ENCODE measurements around the gene DUSP15. TPM values are rescaled to one million over a fixed set of nuclear protein-coding genes. Genes with fewer than 3 reads are reported as not detected.

The DUSP15 gene
- total RNA-seq, 1 experiment from 2014 or later = 2.9 TPM

GRCh38 chr20:31859266-31859997 lies 10.9 kb downstream of the DUSP15 start:
- Histone ChIP-seq H3K27ac (no peak overlapping the region), H3K36me3 (no peaks in the 10 kb centered on the region), H3K4me3 (no peak overlapping the region), H3K4me1 (peaks cover 3% of the 10 kb centered on the region; the same call in 1 of the 2 replicates), H3K9me3 (replicated peaks) (no peaks in the 10 kb centered on the region), H3K27me3 (peaks cover 10% of the 10 kb centered on the region; the same call in 1 of the 2 replicates)
- no peak for DNase-seq

GRCh38 chr20:31858760-31859083 lies 11.6 kb downstream of the DUSP15 start:
- Histone ChIP-seq H3K27me3 (peaks cover 14% of the 10 kb centered on the region; the same call in 1 of the 2 replicates), H3K9me3 (replicated peaks) (no peaks in the 10 kb centered on the region), H3K36me3 (no peaks in the 10 kb centered on the region), H3K4me1 (peaks cover 3% of the 10 kb centered on the region; the same call in 1 of the 2 replicates), H3K4me3 (no peak overlapping the region), H3K27ac (no peak overlapping the region)
- DNase-seq = no peak

- Histone ChIP-seq H3K36me3 (no peaks in the 10 kb centered on the region), H3K27me3 (peaks cover 14% of the 10 kb centered on the region; the same call in 1 of the 2 replicates), H3K4me3 (no peak overlapping the region), H3K9me3 (replicated peaks) (no peaks in the 10 kb centered on the region), H3K4me1 (peaks cover 3% of the 10 kb centered on the region; the same call in 1 of the 2 replicates), H3K27ac (no peak overlapping the region)
- DNase-seq = no peak
Observed at GRCh38 chr20:31857861-31858759, 12.2 kb downstream of the DUSP15 start.

GRCh38 chr20:31856516-31856915 lies 13.8 kb downstream of the DUSP15 start:
- Histone ChIP-seq H3K9me3 (replicated peaks) (no peaks in the 10 kb centered on the region), H3K27ac (no peak overlapping the region), H3K4me1 (peaks cover 3% of the 10 kb centered on the region; the same call in 1 of the 2 replicates), H3K27me3 (peaks cover 14% of the 10 kb centered on the region; the same call in 1 of the 2 replicates), H3K36me3 (no peaks in the 10 kb centered on the region), H3K4me3 (no peak overlapping the region)
- no peak for DNase-seq

- no peak for DNase-seq
- H3K4me3 ChIP-seq = no peak overlapping the region
- H3K36me3 ChIP-seq = no peaks in the 10 kb centered on the region
- no peaks in the 10 kb centered on the region for H3K4me1 ChIP-seq
- no peaks in the 10 kb centered on the region for H3K9me3 ChIP-seq (replicated peaks)
- H3K27ac ChIP-seq = no peak overlapping the region
- H3K27me3 ChIP-seq = peaks cover 7% of the 10 kb centered on the region; the same call in 1 of the 2 replicates
Observed at GRCh38 chr20:31853481-31853880, 16.8 kb downstream of the DUSP15 start.

- Histone ChIP-seq H3K9me3 (replicated peaks) (no peaks in the 10 kb centered on the region), H3K27me3 (0 out of 2 replicates have a peak, but pooled peaks cover 6% of the 10 kb centered on the region), H3K4me3 (no peak overlapping the region), H3K27ac (no peak overlapping the region), H3K4me1 (peaks cover 1% of the 10 kb centered on the region; the same call in 1 of the 2 replicates), H3K36me3 (no peaks in the 10 kb centered on the region)
- no peak for DNase-seq
Observed at GRCh38 chr20:31851240-31851955, 18.9 kb downstream of the DUSP15 start.

- Histone ChIP-seq H3K4me3 (no peak overlapping the region), H3K27me3 (0 out of 2 replicates have a peak, but pooled peaks cover 3% of the 10 kb centered on the region), H3K36me3 (no peaks in the 10 kb centered on the region), H3K27ac (no peak overlapping the region), H3K4me1 (peaks cover 7% of the 10 kb centered on the region; the same call in 1 of the 2 replicates), H3K9me3 (replicated peaks) (no peaks in the 10 kb centered on the region)
- DNase-seq = no peak
Observed at GRCh38 chr20:31849306-31849930, 20.9 kb downstream of the DUSP15 start.

GRCh38 chr20:31848088-31848999 lies 22.0 kb downstream of the DUSP15 start:
- Histone ChIP-seq H3K4me3 (no peak overlapping the region), H3K27ac (no peak overlapping the region), H3K9me3 (replicated peaks) (no peaks in the 10 kb centered on the region), H3K27me3 (no peaks in the 10 kb centered on the region), H3K4me1 (peaks cover 9% of the 10 kb centered on the region; the same call in 1 of the 2 replicates), H3K36me3 (no peaks in the 10 kb centered on the region)
- no peak for DNase-seq

- no peak overlapping the region for H3K4me3 ChIP-seq
Observed at GRCh38 chr20:31846793-31847138, 23.6 kb downstream of the DUSP15 start.

GRCh38 chr20:31845300-31845863 lies 24.9 kb downstream of the DUSP15 start, which contains the start of gene FOXS1:
Gene FOXS1 (minus strand): TSS chr20:31845604. CDS start chr20:31845542, 62 bp downstream.
- Histone ChIP-seq H3K27me3 (no peaks in the 10 kb centered on the region), H3K27ac (peak within 1 kb of the TSS; percentile 71), H3K9me3 (replicated peaks) (no peaks in the 10 kb centered on the region), H3K4me3 (peak within 1 kb of the TSS; percentile 60), H3K36me3 (no peaks in the 10 kb centered on the region), H3K4me1 (peaks cover 38% of the 10 kb centered on the region)
- peak; percentile 95 to 96 for DNase-seq

More at GRCh38 chr20:31846793-31847138, 23.6 kb downstream of the DUSP15 start:
- peaks cover 24% of the 10 kb centered on the region for H3K4me1 ChIP-seq
- DNase-seq = no peak
- H3K27me3 ChIP-seq = no peaks in the 10 kb centered on the region
- H3K9me3 ChIP-seq (replicated peaks) = no peaks in the 10 kb centered on the region
- no peak overlapping the region for H3K27ac ChIP-seq
- no peaks in the 10 kb centered on the region for H3K36me3 ChIP-seq

- Histone ChIP-seq H3K9me3 (replicated peaks) (no peaks in the 10 kb centered on the region), H3K27ac (peak overlapping the region; percentile 71), H3K36me3 (no peaks in the 10 kb centered on the region), H3K4me3 (peak overlapping the region; percentile 60), H3K4me1 (peaks cover 41% of the 10 kb centered on the region), H3K27me3 (no peaks in the 10 kb centered on the region)
- DNase-seq = peak in 1 of 2 experiments; percentile 33
Observed at GRCh38 chr20:31844737-31845299, 25.5 kb downstream of the DUSP15 start.

- peak in 1 of 2 experiments; percentile 34 for DNase-seq
- peaks cover 50% of the 10 kb centered on the region for H3K4me1 ChIP-seq
- no peaks in the 10 kb centered on the region for H3K36me3 ChIP-seq
- no peaks in the 10 kb centered on the region for H3K9me3 ChIP-seq (replicated peaks)
- peak overlapping the region; percentile 60 for H3K4me3 ChIP-seq
- peak overlapping the region; percentile 71; the same call in 1 of the 2 replicates for H3K27ac ChIP-seq
- no peaks in the 10 kb centered on the region for H3K27me3 ChIP-seq
Observed at GRCh38 chr20:31843881-31844280, 26.4 kb downstream of the DUSP15 start.

- Histone ChIP-seq H3K9me3 (replicated peaks) (no peaks in the 10 kb centered on the region), H3K4me1 (peaks cover 55% of the 10 kb centered on the region), H3K36me3 (no peaks in the 10 kb centered on the region), H3K27ac (peak overlapping the region; percentile 71), H3K4me3 (peak overlapping the region; percentile 60), H3K27me3 (no peaks in the 10 kb centered on the region)
- DNase-seq = no peak
Observed at GRCh38 chr20:31843288-31843687, 27.0 kb downstream of the DUSP15 start.

Measured in SJCRH30 (cell line).